HG03159 (cell line): ENCODE results near the gene PROC.

Experiments used
- ATAC-seq: cut with Tn5 transposase; IDR thresholded peaks from one replicate; pipeline ENCODE4 v1.9.1; 2021; ENCODE audit warnings: mild to moderate bottlenecking, moderate library complexity; ENCODE audit not compliant: unreplicated experiment

PROC gene

DNA sequence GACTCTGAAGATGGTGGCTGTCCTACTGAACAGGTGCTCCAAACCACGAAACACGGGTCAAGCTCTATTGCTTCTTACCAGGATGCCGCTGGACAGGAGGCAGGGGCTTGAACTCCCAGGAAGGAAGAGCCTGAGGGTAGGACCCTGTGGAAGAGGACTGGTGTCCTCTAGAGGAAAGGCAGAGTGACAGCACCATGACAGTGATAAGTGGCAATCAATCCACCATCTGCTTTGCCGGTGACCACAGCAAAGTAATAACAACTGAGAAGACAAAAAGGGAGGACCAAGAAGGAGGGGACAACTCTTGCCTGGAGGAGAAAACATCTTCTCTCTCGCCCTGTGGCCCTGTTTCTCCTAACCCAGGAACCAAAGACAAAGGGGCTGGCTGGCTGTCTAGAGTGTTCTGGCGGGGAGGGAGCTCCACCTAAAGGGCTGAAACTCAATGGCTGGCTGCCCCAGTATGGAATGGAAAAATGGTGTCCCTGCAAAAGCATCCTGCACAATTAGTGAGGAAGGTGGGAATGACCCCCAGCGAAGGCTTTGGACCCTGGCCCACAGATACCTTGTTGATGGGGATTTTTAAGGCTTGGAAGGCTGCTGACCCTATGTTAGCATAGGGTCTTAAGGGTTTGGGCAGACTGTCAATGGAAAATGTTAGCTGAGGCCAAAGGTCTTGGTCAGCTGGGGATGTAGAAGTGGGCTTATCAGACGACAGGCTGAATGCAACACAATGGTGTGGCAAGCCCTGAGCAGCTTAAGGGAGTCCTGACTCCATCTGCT is 35.4 kb downstream of the PROC start:
- no peak for ATAC-seq

DNA sequence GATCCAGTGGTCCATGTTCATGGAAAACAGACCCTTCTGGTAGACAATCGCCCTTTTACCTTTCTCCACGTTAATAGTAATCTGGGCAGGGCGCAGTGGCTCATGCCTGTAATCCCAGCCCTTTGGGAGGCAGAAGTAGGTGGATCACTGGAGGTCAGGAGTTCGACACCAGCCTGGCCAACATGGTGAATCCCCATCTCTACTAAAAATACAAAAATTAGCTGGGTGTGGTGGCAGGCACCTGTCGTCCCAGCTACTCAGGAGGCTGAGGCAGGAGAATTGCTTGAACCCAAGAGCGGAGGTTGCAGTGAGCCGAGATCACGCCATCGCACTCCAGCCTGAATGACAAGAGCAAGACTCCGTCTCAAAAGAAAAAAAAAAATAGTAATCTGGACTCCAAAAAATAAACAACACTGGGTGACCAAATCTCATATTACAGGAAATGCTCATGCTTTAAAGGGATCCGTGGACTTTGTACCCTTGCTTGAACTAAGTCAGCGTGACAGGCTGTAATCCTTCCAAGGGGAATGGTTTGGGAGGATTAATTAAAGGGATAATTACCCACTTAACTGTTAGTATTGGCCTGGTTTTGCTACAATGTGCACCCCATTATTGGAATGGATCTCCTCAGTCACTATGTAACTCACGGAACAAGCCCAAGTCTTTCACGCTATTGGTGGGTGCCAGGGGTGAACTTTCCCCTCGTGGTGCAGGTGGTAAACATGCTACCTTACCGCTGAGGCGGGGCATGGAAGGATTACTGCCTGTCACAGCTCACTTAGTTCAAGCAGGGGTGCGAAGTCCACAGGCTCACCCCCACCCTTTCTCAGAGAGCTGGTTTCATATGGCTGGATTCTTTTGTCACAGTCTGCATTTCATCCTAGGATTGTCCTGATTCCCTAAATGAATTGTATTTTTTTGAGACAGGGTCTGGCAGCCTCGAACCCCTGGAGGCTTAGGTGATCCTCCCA is 36.7 kb downstream of the PROC start:
- ATAC-seq: no peak

DNA sequence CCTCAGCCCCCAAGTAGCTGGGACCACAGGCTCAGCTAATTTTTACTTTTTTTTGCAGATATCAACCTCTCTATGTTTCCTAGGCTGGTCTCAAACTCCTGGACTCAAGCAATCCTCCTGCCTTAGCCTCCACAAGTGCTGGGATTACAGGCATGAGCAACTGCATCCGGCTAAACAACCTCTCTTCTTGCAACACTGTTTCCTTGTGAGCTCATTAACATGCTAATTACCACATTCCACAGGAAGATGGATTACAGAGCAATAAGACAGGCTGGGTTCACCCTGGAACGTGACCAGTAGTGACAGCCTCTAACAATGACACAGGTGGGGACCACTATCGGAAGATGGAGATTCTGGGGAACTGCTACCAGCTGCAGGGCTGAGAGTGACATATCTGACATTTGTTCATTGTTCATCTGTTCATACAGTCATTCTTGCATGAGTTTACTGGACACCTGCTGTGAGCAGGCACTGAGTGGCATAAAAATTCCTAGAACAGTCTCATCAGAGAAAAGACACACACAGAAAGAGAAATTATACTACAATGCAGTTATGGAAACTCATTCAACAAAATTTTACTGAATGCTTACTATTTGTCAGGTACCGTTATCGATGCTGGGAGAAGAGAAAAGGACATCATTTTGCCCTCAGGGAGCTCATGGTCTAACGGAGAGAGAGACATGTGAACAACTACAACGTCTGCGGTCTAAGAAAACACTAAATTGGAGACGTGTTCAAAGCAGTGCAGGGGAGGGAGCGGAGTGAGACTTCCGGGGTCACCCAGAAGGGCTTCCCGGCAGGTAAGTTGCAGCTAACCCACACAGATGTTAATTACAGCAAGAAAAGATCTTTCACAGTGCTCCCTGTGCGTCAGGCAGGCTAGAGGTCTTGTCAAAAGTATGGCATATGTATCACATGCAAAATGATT is 37.6 kb downstream of the PROC start:
- no peak for ATAC-seq

DNA sequence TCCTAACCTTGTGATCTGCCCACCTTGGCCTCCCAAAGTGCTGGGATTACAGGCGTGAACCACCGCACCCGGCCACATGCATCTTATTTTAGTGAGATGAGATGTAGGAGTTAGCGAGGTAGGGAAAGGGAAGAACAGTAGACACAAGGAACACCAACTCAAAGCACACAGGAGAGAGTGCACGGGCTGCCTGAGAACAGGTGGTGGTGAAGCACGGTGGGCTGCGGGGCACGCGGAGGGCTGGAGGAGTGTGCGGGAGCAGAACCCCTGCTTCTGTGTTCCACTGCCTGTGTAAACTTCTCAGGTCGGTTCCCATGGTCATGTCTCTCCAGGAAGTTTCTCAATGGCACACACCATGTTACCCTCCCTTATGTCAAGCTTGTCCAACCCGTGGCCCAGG is 38.7 kb downstream of the PROC start:
- no peak for ATAC-seq

DNA sequence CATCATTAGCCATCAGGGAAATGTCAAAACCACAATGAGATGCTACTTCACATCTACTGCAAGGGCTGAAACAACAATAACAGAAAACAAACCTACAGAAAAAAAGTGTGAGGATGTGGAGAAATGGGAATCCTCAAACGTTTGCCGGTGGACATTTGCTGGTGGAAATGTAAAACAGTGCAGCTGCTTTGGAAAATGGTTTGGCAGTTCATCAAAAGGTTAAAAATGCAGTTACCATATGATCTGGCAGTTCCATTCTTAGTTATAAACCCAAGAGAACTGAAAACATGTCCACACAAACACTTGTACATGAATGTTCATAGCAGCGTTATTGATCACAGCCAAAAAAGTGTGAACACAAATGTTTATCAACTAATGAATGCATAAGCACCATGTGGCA is 44.2 kb downstream of the PROC start:
- ATAC-seq: no peak

DNA sequence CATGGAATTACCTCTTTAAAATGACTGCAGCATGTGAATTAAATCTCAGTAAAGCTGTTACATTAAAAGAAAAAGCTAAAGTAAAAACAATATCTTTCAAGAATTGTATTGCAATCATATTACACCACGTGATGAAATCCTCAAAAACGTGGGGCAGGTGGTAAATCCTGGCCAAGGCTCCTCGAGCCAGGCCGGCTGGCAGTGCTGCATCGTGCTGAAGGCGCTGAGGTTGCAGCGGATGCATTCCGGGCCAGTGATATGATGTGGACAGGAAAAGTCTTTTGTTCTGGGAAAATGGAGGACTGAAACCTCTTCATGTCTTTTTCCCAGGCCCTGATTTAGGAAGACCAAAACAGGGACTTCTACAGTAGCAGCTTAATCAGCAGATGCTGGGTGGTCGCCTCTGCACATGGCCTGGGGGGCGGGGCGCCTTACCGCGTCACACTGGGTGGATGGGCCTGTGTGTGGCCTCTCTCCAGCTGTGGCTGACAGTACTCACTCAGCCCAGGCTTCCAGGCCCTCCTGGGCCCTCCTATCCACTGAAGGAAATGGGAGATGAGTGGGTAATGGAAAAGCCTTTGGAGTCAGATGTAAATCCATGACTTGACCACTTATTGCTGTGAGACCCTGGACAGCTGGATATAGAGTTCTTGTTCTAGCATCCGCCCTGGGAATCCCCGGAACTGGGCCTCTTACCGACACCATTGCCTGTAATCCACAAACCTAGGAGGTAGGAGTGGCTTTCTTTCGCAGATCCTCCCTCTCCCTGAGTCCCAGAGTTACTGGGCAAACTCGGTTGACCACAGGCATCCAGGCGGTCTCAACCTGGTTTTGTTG is 45.1 kb downstream of the PROC start:
- no peak for ATAC-seq

DNA sequence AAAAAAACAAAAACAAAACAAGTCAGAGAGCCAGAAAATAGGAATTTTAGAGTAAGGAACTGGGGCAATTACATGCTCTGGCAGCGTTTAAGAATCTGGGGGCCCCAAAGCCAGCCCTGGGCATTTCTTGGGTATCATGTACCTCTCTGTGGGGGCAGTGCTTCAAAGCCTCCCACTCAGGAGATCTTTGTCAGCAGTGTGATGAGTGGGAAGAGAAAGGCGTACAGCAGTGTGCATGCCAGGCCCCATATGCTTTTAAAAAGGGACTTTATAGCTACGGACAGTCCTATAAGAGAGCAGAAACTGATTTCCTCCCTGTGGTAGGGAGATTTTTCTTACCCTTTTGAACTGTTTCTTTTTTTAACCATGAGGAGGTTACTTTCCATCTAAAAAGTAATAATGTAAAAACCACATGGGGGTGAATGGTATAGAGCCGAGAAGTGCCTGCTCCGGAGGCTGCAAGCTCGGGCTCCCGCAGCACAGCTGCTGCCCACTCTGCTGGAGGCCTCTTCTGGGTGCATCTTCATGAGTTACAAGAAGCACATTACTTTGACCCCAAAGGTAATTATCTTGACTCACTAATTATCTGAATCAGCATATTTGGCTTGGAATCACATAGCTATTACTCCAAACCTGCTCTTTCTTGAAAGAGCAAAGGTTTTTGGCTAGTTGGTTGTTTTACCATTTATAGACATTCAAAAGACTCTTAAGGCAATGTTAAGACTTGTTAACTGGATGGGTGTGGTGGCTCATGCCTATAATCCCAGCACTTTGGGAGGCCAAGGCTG is 46.4 kb downstream of the PROC start:
- ATAC-seq: no peak

DNA sequence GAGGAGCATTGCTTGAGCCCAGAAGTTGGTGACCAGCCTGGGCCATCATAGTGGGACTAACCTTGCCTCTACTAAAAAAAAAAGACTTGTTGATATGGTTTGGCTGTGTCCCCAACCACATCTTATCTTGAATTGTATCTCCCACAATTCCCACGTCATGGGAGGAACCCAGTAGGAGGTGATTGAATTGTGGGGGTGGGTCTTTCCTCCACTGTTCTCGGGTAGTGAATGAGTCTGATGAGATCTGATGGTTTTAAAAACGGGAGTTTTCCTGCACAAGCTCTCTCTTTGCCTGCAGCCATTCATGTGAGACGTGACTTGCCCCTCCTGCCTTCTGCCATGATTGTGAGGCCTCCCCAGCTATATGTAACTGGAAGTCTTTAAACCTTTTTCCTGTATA is 47.0 kb downstream of the PROC start:
- no peak for ATAC-seq

DNA sequence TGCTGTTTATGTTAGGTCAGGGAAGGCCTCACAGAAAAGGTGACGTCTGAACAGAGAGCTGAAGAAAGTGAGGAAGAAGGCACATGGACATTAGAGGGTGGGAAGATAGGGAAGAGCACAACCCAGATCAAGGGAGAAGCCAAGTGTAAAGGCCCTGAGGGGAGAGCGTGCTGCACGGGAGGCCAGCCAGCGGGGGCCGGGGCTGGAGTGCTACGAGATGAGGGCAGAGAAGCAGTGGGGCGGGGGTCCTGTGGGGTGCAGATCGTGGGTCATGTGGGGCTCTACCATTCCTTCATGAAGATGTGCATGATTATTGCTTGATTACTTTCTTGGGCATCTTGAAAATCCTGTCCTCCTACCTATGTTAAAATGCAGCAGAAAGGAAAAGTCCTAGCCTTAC is 50.8 kb downstream of the PROC start:
- no peak for ATAC-seq

DNA sequence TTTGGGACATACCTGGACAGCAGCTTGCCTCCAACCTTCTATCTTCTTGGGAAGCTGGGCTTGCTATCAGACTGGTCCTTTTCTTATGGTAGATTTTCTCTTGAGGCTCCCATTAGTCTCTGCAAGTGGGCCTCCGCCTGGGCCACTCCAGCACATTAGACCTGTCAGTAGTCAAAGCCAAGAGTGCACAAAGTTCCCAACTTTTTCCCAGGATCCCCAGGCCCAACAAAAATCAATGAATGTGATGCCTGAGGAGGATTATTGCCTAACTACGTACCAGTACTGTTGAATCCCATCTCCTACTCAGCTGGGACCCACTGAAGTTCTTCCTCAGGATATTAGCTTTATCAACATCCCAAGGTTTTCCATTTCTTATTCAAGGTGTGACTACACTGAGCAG is 51.7 kb downstream of the PROC start:
- no peak for ATAC-seq

DNA sequence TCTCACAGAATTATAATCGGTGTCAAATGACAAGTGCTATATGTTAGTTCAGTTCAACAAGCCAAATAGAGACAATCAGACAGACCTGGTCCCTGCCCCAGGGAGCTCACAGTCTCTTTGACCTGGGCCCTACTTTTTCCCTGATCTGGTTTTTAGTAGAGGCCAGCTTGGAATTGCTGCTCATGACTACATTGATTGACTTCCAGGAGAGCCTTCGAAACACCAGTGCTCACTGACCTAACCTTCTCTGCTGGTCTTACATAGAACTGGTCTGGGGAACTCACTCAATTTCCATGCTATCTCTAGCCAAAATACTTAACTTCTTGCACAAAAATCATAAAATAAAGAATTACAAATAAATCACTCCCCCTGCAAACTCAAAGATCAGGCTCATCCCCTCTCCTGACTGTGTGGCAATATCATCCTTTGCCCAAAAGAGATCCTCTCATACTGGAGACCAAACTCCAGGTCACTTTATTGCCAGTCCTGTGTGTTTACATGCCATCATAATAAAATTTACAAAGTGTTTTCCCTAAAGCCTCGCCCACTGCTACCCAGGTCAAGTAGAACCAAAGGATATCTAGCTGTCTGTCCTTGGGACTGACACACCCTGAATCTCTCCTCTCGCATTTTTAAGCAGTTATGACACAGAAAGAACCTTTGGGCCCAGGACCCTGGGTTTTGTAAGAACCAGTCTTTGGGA is 53.2 kb downstream of the PROC start:
- ATAC-seq: no peak

DNA sequence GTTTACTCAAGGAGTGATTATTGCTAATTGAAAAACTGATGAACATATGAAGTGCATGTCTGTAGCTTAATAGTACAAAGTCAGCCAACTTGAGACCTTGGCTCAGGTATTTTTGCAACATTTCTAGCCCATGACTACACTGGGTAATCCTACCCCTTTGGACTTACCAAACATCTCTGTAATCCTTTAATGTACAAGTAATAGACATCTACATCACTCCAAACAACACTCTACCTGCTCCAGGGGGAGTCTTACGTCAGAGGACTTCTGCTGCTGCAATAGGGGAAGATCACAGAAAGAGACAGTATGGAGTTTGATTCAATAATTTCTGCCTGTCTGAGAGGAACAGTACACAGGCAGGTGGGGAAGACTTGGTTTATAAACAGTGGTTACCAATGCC is 54.0 kb downstream of the PROC start:
- ATAC-seq: no peak

DNA sequence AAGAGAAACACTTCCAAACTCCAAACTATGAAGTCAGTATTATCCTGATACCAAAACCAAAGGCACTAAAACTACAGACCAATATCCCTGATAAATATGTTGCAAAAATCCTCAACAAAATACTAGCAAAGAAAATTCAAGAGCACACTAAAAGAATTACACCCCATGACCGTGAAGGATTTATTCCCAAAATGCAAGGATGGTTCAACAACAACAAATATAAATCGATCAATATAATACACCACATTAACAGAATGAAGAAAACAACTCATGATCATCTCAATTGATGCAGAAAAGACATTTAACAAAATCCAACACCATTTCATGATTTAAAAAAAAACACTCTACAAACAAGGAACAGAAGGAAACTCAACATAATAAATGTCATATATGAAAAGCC is 57.6 kb downstream of the PROC start:
- no peak for ATAC-seq
